Peyer's patch (tissue), 4 donors: Measurements from ENCODE around the gene ADAMTS14. TPM values are rescaled to one million over a fixed set of nuclear protein-coding genes. Genes with fewer than 3 reads are reported as not detected.

Experiments
- DNase-seq, 3 donors: peaks; one replicate each; pipeline ENCODE4 v3.0.0-alpha.2; 2017 to 2019
- H3K27ac ChIP-seq, 4 donors: fragments of 200-600 bp; sonication (generic); one replicate each; pipeline ENCODE4 v1.5.1; 2016 to 2019
- H3K27me3 ChIP-seq, 2 donors: fragments of 200-600 bp; sonication (generic); one replicate each; pipeline ENCODE4 v1.5.1; 2019
- H3K36me3 ChIP-seq, 3 donors: fragments of 200-600 bp; sonication (generic); one replicate each; pipeline ENCODE4 v1.5.1; 2016 to 2019
- H3K4me1 ChIP-seq, 4 donors: fragments of 200-600 bp; sonication (generic); one replicate each; pipeline ENCODE4 v1.5.1; 2016 to 2019
- H3K4me3 ChIP-seq, 4 donors: fragments of 200-600 bp; sonication (generic); 1 replicate in 3 of 4; 2 replicates in 1 of 4; pipeline ENCODE4 v1.5.1; 2016 to 2019; ENCODE audit warnings: mild to moderate bottlenecking in 1 of 4
- H3K9me3 ChIP-seq, 4 donors: fragments of 200-600 bp; sonication (generic); one replicate each; pipeline ENCODE4 v1.5.1; 2016 to 2019; ENCODE audit warnings: mild to moderate bottlenecking in 1 of 4
- POLR2A ChIP-seq, 2 donors: fragments of 450-650 bp; IDR thresholded peaks; one replicate each; pipeline ENCODE4 v1.5.1; 2017; ENCODE audit warnings: antibody characterized with exemption in 2 of 2, mild to moderate bottlenecking in 2 of 2, moderate library complexity in 2 of 2
- total RNA-seq, 4 donors: library from RNA; depleted of rRNA; stranded (reverse); fragments of >200 nt; gene quantifications; one replicate each; pipeline ENCODE4 v1.1.0, GENCODE V29; 2016
- TF ChIP-seq, protein P1 (sequence below), 6 experiments: fragments of 450-650 bp in 4 of 6; fragments of 200-600 bp in 2 of 6; sonication (generic) in 1 of 6; IDR thresholded peaks; one replicate each; pipeline ENCODE4 v1.5.1; 2017 to 2019; ENCODE audit warnings: antibody characterized with exemption in 6 of 6, mild to moderate bottlenecking in 3 of 6, moderate library complexity in 1 of 6

Gene ADAMTS14
- total RNA-seq, 4 donors from 2014 or later: 2.3 to 10.7 (median 4.2) TPM

DNA sequence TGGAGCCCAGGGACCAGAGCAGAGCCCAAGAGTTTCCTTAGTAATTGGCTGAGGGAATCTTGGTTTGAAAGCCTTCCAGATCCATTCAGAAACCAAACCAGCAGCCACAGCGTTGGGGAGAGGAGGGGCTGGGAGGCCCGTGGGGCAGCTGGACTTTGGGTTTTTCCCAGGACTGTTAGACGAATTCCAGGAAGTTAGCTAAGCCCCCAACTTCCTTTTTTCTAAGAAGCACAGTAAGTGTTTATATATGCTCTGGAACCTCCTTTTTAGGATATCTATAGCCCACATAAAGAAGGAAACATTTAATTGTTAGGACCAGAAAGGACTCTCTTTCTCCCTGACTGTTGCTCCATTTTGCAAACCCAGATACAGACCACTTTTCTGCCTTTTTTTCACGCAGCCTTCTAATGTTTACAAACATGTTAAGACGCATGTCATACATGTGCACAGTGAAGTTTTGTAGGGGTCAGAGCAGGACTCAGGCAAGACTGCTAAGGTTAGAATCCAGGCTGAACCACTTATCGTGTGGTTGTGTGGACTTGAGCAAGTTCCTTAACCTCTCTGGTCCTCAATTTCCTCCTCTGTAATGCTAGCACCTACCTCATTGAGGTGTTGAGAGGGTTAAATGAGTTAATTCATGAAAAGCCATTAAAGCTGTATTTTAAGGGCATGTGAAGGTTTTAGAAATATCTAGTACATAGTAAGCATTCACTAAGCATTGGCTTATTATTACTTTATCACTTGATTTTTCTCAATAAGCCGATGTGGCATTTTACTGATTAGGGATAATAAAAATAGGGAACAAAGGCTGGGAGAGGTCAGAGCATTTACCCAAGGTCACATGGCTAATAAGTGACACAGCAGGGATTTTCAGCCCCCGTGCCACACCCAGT is 70.5 kb downstream of the ADAMTS14 start:
- Histone ChIP-seq H3K27ac (peak overlapping the region; percentile 10 to 74 (median 38)), H3K9me3 (no peaks in the 10 kb centered on the region), H3K4me3 (no peak overlapping the region), H3K27me3 (no peaks in the 10 kb centered on the region), H3K36me3 (no peaks in the 10 kb centered on the region), H3K4me1 (peaks cover 0 to 53% (median 6%) of the 10 kb centered on the region in 4 donors)
- peak in 2 of 3 donors; percentile 51 to 58 for DNase-seq
- no peak for TF ChIP-seq POLR2A (IDR thresholded peaks at IDR 0.05)
- TF ChIP-seq, protein P1, sequence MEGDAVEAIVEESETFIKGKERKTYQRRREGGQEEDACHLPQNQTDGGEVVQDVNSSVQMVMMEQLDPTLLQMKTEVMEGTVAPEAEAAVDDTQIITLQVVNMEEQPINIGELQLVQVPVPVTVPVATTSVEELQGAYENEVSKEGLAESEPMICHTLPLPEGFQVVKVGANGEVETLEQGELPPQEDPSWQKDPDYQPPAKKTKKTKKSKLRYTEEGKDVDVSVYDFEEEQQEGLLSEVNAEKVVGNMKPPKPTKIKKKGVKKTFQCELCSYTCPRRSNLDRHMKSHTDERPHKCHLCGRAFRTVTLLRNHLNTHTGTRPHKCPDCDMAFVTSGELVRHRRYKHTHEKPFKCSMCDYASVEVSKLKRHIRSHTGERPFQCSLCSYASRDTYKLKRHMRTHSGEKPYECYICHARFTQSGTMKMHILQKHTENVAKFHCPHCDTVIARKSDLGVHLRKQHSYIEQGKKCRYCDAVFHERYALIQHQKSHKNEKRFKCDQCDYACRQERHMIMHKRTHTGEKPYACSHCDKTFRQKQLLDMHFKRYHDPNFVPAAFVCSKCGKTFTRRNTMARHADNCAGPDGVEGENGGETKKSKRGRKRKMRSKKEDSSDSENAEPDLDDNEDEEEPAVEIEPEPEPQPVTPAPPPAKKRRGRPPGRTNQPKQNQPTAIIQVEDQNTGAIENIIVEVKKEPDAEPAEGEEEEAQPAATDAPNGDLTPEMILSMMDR (IDR thresholded peaks at IDR 0.05): no peak

DNA sequence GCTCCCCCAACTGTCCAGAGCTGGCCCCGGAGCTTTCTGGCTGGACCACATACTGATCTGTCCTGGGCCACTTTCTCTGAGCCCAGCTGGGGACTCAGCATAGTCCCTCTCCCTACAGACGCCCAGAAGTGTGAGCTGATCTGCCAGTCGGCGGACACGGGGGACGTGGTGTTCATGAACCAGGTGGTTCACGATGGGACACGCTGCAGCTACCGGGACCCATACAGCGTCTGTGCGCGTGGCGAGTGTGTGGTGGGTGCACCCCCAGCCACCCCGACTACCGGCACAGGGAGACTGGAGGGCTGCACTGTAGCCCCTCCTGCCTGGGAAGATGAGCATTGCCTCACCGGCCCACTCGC is 71.1 kb downstream of the ADAMTS14 start:
- DNase-seq: no peak
- Histone ChIP-seq H3K4me3 (no peak overlapping the region), H3K27ac (peak overlapping the region in 3 of 4 donors; percentile 10 to 74 (median 35)), H3K27me3 (no peaks in the 10 kb centered on the region), H3K9me3 (no peaks in the 10 kb centered on the region), H3K36me3 (no peaks in the 10 kb centered on the region), H3K4me1 (peaks cover 0 to 47% (median 6%) of the 10 kb centered on the region in 4 donors)
- TF ChIP-seq, protein P1 (IDR thresholded peaks at IDR 0.05): no peak
- no peak for TF ChIP-seq POLR2A (IDR thresholded peaks at IDR 0.05)

DNA sequence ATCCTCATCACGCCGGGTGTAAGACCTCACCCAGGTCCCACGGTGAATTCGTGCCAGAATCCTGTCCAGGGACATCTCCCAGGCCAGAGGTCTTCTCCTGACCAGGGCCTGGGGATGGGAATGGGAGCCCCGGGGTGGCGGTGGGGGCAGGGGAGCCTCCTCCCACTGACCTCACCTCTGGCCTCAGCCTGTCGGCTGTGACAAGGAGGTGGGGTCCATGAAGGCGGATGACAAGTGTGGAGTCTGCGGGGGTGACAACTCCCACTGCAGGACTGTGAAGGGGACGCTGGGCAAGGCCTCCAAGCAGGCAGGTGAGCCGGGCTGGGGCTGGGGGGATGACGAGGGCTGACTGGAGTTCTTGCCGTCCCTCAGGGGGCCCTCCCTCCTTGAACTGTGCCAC is 71.6 kb downstream of the ADAMTS14 start:
- Histone ChIP-seq H3K27me3 (no peaks in the 10 kb centered on the region), H3K4me3 (no peak overlapping the region), H3K36me3 (no peaks in the 10 kb centered on the region), H3K4me1 (peaks cover 0 to 45% (median 5%) of the 10 kb centered on the region in 4 donors), H3K27ac (peak overlapping the region in 2 of 4 donors; percentile 35 to 74), H3K9me3 (no peaks in the 10 kb centered on the region)
- TF ChIP-seq, protein P1 (IDR thresholded peaks at IDR 0.05): no peak
- TF ChIP-seq POLR2A (IDR thresholded peaks at IDR 0.05): no peak
- no peak for DNase-seq

DNA sequence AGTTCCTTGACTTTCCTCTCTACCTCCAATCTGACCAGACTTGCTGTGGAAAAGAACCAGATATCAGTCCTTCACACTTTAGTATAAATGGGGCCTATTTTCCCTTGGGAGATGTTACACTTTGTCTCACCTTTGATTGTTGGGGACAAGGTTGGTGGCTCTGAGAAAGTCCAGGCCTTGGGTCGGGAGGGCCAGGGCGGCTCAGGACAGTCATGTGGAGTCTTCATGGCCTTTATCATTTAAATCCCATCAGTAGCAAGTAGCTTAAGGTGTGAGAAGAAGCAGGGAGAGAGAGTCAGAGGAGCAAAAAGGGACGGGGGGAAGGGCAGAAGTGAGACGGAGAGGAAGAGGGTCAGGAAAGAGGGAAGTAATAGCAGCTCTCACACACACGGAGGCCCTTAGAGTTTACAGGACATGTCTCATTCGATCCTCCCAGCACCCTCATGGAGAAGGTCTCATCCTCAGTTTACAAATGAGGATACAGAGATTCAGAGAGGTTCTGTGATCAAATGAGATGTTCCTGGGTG is 72.4 kb downstream of the ADAMTS14 start:
- no peak overlapping the region for H3K27ac ChIP-seq
- no peak for DNase-seq
- no peak for TF ChIP-seq POLR2A (IDR thresholded peaks at IDR 0.05)
- TF ChIP-seq, protein P1 (IDR thresholded peaks at IDR 0.05): no peak
- no peak overlapping the region for H3K4me3 ChIP-seq
- H3K36me3 ChIP-seq: no peaks in the 10 kb centered on the region
- peaks cover 0 to 37% (median 5%) of the 10 kb centered on the region in 4 donors for H3K4me1 ChIP-seq
- no peaks in the 10 kb centered on the region for H3K9me3 ChIP-seq
- H3K27me3 ChIP-seq: no peaks in the 10 kb centered on the region

DNA sequence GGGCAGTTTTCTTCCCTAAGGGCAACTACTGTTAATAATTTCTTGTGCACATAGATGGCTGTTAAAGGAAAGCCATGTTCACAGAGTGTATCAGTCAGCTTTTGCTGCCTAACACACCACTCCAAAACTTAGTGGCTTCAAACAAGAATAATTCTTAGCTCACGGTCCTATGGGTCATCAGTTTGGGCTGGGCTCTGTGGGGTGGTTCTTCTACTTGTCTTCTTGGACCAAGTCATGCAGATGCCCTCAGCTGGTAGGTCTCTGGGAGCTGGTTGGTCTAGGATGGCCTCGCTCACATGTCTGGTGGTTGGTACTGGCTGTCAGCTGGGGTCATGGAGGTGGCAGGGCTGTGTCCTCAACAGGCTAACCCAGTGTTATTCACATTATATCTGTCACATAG is 73.2 kb downstream of the ADAMTS14 start:
- Histone ChIP-seq H3K9me3 (no peaks in the 10 kb centered on the region), H3K36me3 (no peaks in the 10 kb centered on the region), H3K4me3 (no peak overlapping the region), H3K27me3 (no peaks in the 10 kb centered on the region), H3K27ac (no peak overlapping the region), H3K4me1 (peaks cover 0 to 29% (median 5%) of the 10 kb centered on the region in 4 donors)
- no peak for TF ChIP-seq POLR2A (IDR thresholded peaks at IDR 0.05)
- TF ChIP-seq, protein P1 (IDR thresholded peaks at IDR 0.05): no peak
- DNase-seq: no peak
